HepG2 (cell line): ENCODE data around the gene VARS1. TPM values are rescaled to one million over a fixed set of nuclear protein-coding genes. Genes with fewer than 3 reads are reported as not detected.
"Not testable (repeated sequence)": the region's sequence is repeated elsewhere in the genome, so short reads cannot be mapped to it uniquely, and the experiment has no call there.

Experiments used
- ATAC-seq: fragments of 200-7000 bp; cut with Tn5 transposase; 3 replicates; pipeline ENCODE4 v1.9.1; 2020; ENCODE audit warnings: mild to moderate bottlenecking, moderate library complexity
- BruUV-seq: library from RNA; stranded (reverse); fragments of 400-500 nt; replicated peaks from 2 replicates; lab custom pipeline; 2021; lab: Mats Ljungman, UMichigan
- CTCF ChIA-PET: fragments of 300-600 bp; formaldehyde crosslinking; extraction: SDS; loops from one replicate; lab custom pipeline; 2021; ENCODE audit warnings: low total read pairs, inconsistent platforms, low intra/inter-chr PET ratio; lab: Yijun Ruan, JAX
- POLR2A ChIA-PET: fragments of 350-600 bp; sonication (Branson Sonifier 250); formaldehyde crosslinking; loops from one replicate; lab custom pipeline; 2020; ENCODE audit warnings: antibody characterized with exemption, inconsistent platforms; lab: Yijun Ruan, JAX
- DNase-seq: peaks from one replicate; pipeline ENCODE4 v3.0.0-alpha.2; 2015; ENCODE audit warnings: low spot score
- FAIRE-seq: peaks from 3 replicates; lab custom pipeline; 2011; peaks lifted over from hg19 to GRCh38; lab: Jason Lieb, UNC
- H2AFZ ChIP-seq: one replicate; pipeline ENCODE4 v1.6.1; 2011; ENCODE audit warnings: low read length, inconsistent platforms
- H3K27ac ChIP-seq: fragments of 300-600 bp; 3 replicates; pipeline ENCODE4 v1.8.0; 2011; ENCODE audit warnings: mixed run types, mild to moderate bottlenecking, mixed read lengths, low read length, inconsistent platforms; ENCODE audit not compliant: insufficient read depth; ENCODE audit errors: extremely low read length
- H3K27me3 ChIP-seq, 2 experiments: fragments of 200-600 bp in 1 of 2; 2 replicates in 1 of 2; 3 replicates in 1 of 2; pipeline versions ENCODE4 v1.6.0 to v1.8.0; 2011; ENCODE audit warnings: low read length in 2 of 2, mild to moderate bottlenecking in 2 of 2, moderate library complexity in 2 of 2, inconsistent platforms in 1 of 2; ENCODE audit not compliant: insufficient read depth in 2 of 2, control insufficient read depth in 1 of 2
- H3K36me3 ChIP-seq, 2 experiments: fragments of 200-600 bp in 1 of 2; replicated peaks in 1 of 2; 2 replicates in 1 of 2; 3 replicates in 1 of 2; pipeline versions ENCODE4 v1.5.1 to v1.8.0; 2011; ENCODE audit warnings: low read length in 2 of 2, inconsistent platforms in 1 of 2; ENCODE audit not compliant: insufficient read depth in 2 of 2, control insufficient read depth in 1 of 2
- H3K4me1 ChIP-seq: 2 replicates; pipeline ENCODE4 v1.5.1; 2012; ENCODE audit warnings: low read length, inconsistent platforms; ENCODE audit not compliant: insufficient read depth
- H3K4me2 ChIP-seq: 2 replicates; pipeline ENCODE4 v1.6.0; 2011; ENCODE audit warnings: low read depth, low read length, inconsistent platforms
- H3K4me3 ChIP-seq, 3 experiments: fragments of 200-600 bp in 1 of 3; sonication (generic), shearing (Covaris generic) in 1 of 3; replicated peaks in 1 of 3; 2 replicates each; pipeline ENCODE4 v1.5.1; 2011 to 2016; ENCODE audit warnings: low read length in 3 of 3, inconsistent platforms in 2 of 3, low read depth in 2 of 3, mild to moderate bottlenecking in 2 of 3, control low read depth in 1 of 3, mixed read lengths in 1 of 3; ENCODE audit not compliant: insufficient read depth in 1 of 3
- H3K79me2 ChIP-seq: one replicate; pipeline ENCODE4 v1.6.1; 2011; ENCODE audit warnings: low read length, inconsistent platforms; ENCODE audit not compliant: insufficient read depth
- H3K9ac ChIP-seq: 2 replicates; pipeline ENCODE4 v1.6.0; 2011; ENCODE audit warnings: mild to moderate bottlenecking, low read depth, low read length, inconsistent platforms; ENCODE audit not compliant: insufficient read depth
- H3K9me3 ChIP-seq: 2 replicates; pipeline ENCODE4 v1.5.1; 2012; ENCODE audit warnings: mild to moderate bottlenecking, low read length
- H4K20me1 ChIP-seq: 2 replicates; pipeline ENCODE4 v1.6.0; 2011; ENCODE audit warnings: inconsistent platforms, mild to moderate bottlenecking, low read length, moderate library complexity; ENCODE audit not compliant: insufficient read depth
- BCL3 ChIP-seq: sonication (generic); formaldehyde crosslinking; IDR thresholded peaks from 2 replicates; pipeline ENCODE4 v1.5.1; 2020; ENCODE audit warnings: mild to moderate bottlenecking, missing genetic modification reagents, moderate library complexity
- HOXA3 ChIP-seq: sonication (generic); formaldehyde crosslinking; IDR thresholded peaks from 2 replicates; pipeline ENCODE4 v1.5.0; 2020; ENCODE audit warnings: missing genetic modification reagents
- MED1 ChIP-seq: sonication (generic); formaldehyde crosslinking; IDR thresholded peaks from 2 replicates; pipeline ENCODE4 v1.4.0; 2020; ENCODE audit warnings: missing genetic modification reagents
- MYPOP ChIP-seq: sonication (generic); formaldehyde crosslinking; IDR thresholded peaks from 2 replicates; pipeline ENCODE4 v1.8.1; 2023; ENCODE audit warnings: mild to moderate bottlenecking, moderate library complexity, missing genetic modification reagents
- NR2F6 ChIP-seq, 2 experiments: IDR thresholded peaks; 2 replicates each; pipeline ENCODE4 v1.6.1; 2016; ENCODE audit warnings: antibody characterized with exemption in 1 of 2, mild to moderate bottlenecking in 1 of 2
- PRDM10 ChIP-seq: sonication (generic); formaldehyde crosslinking; IDR thresholded peaks from 2 replicates; pipeline ENCODE4 v1.4.0; 2020; ENCODE audit warnings: low read depth, missing genetic modification reagents
- RFXANK ChIP-seq: IDR thresholded peaks from 2 replicates; pipeline ENCODE4 v1.6.1; 2016
- RXRA ChIP-seq: sonication (generic); formaldehyde crosslinking; IDR thresholded peaks from 2 replicates; pipeline ENCODE4 v1.5.1; 2020; ENCODE audit warnings: missing genetic modification reagents
- SIX1 ChIP-seq: sonication (generic); formaldehyde crosslinking; IDR thresholded peaks from 2 replicates; pipeline ENCODE4 v1.4.0; 2020; ENCODE audit warnings: missing genetic modification reagents, borderline replicate concordance
- TEAD3 ChIP-seq: optimal IDR thresholded peaks from 2 replicates; pipeline ENCODE3; 2016; ENCODE audit warnings: borderline replicate concordance
- UBTF ChIP-seq: sonication (generic); formaldehyde crosslinking; IDR thresholded peaks from 2 replicates; pipeline ENCODE4 v1.4.0; 2020; ENCODE audit warnings: mild to moderate bottlenecking, missing genetic modification reagents
- ZBTB38 ChIP-seq: sonication (generic); formaldehyde crosslinking; IDR thresholded peaks from 2 replicates; pipeline ENCODE4 v1.5.1; 2020; ENCODE audit warnings: mild to moderate bottlenecking, missing genetic modification reagents
- ZMYM3 ChIP-seq: sonication (generic); formaldehyde crosslinking; IDR thresholded peaks from 2 replicates; pipeline ENCODE4 v1.5.1; 2020; ENCODE audit warnings: mild to moderate bottlenecking, missing genetic modification reagents
- ZNF121 ChIP-seq: sonication (generic); formaldehyde crosslinking; IDR thresholded peaks from 2 replicates; pipeline ENCODE4 v1.5.0; 2020; ENCODE audit warnings: mild to moderate bottlenecking, missing genetic modification reagents
- ZNF460 ChIP-seq: sonication (generic); formaldehyde crosslinking; IDR thresholded peaks from 2 replicates; pipeline ENCODE4 v1.5.1; 2020; ENCODE audit warnings: missing genetic modification reagents, mild to moderate bottlenecking, borderline replicate concordance
- WGBS: methylation state at CpG from one replicate; pipeline ENCODE4 v1.1.6; 2017; ENCODE audit warnings: low lambda C conversion rate; 5-methylcytosine and 5-hydroxymethylcytosine counted together
- in situ Hi-C: cut with HindIII; loops from 2 replicates; pipeline ENCODE4 v1.10.0; 2017; ENCODE audit warnings: low pct_unique_long_range_greater_than_20kb; ENCODE audit not compliant: extremely low pct_ligation_motif_present
- intact Hi-C: fragments of 100-400 bp; cut with micrococcal nuclease; formaldehyde crosslinking; loops from one replicate; pipeline ENCODE4 v1.10.0; 2022; ENCODE audit not compliant: unreplicated experiment
- polyA plus RNA-seq, 8 experiments: library from polyadenylated mRNA; depleted of rRNA in 3 of 8; stranded (reverse) in 7 of 8; unstranded in 1 of 8; fragments of >200 nt; fragmentation: Illumina TruSeq in 4 of 8; extraction: Trizol in 4 of 8; gene quantifications; 2 replicates each; pipeline versions ENCODE4 v1.2.1 to v1.2.3, GENCODE V29; 2011 to 2016; ENCODE audit warnings: low read depth in 4 of 8, missing spikeins in 1 of 8, mixed read lengths in 1 of 8; ENCODE audit not compliant: insufficient read depth in 1 of 8
- total RNA-seq, 5 experiments: library from RNA; depleted of rRNA; stranded (reverse); fragments of >200 nt; fragmentation: Illumina TruSeq; extraction: Trizol; gene quantifications; 2 replicates each; pipeline ENCODE4 v1.2.3, GENCODE V29; 2016; ENCODE audit warnings: low read depth in 1 of 5

The VARS1 gene
- total and polyA plus RNA-seq, 2 of the 13 experiments (the other 11 are each of a cell fraction or from before 2014, with no cell fraction given): 14.7 to 56.1 TPM

- Histone ChIP-seq H3K4me1 (peaks cover 54% of the 10 kb centered on the region), H3K4me3 (peak overlapping the region; percentile 59 to 82 (median 62)), H3K4me2 (peak overlapping the region; percentile 76), H3K9ac (peak overlapping the region; percentile 66), H3K79me2 (peaks cover 27% of the 10 kb centered on the region), H3K27ac (peak overlapping the region; percentile 86)
- H2AFZ ChIP-seq; H3K36me3 ChIP-seq; ATAC-seq; in situ Hi-C loops; H3K27me3 ChIP-seq; DNase-seq; BruUV-seq; CTCF ChIA-PET; H4K20me1 ChIP-seq; H3K9me3 ChIP-seq; FAIRE-seq; intact Hi-C loops; TF ChIP-seq NR2F6 (IDR thresholded peaks at IDR 0.05): not testable (repeated sequence)
- WGBS: 42% methylated on average over 8 of the region's 8 CpGs
- POLR2A ChIA-PET: interaction anchor here (0.9 to 6.9 kb wide), 8 partner anchors 8 to 81 kb away, joined by 3 to 66 read pairs (median 7); partner anchors contain the start of genes HSPA1B, LSM2, VARS1 and VWA7
- TF ChIP-seq HOXA3 (CRISPR knock-in tag): peak; percentile 33; the same call in 1 of the 2 replicates
- TF ChIP-seq MYPOP (CRISPR knock-in tag): 0 out of 2 replicates have a peak, but pooled peaks have one; percentile 25
- TF ChIP-seq ZNF460: peak; percentile 58; the same call in 1 of the 2 replicates
- TF ChIP-seq MED1 (CRISPR knock-in tag): peak; percentile 24; the same call in 1 of the 2 replicates
- TF ChIP-seq RFXANK (CRISPR knock-in tag): 0 out of 2 replicates have a peak, but pooled peaks have one; percentile 40
- 0 out of 2 replicates have a peak, but pooled peaks have one; percentile 39 for TF ChIP-seq PRDM10 (CRISPR knock-in tag)
- peak; percentile 25 for TF ChIP-seq TEAD3
- TF ChIP-seq RXRA: 0 out of 2 replicates have a peak, but pooled peaks have one; percentile 13
- 0 out of 2 replicates have a peak, but pooled peaks have one; percentile 44 for TF ChIP-seq SIX1
- 0 out of 2 replicates have a peak, but pooled peaks have one; percentile 59 for TF ChIP-seq ZBTB38 (CRISPR knock-in tag)
- TF ChIP-seq NR2F6 (CRISPR knock-in tag; IDR thresholded peaks at IDR 0.05): 0 out of 2 replicates have a peak, but pooled peaks have one; percentile 16
- peak; percentile 98 for TF ChIP-seq ZNF121 (CRISPR knock-in tag)
- 0 out of 2 replicates have a peak, but pooled peaks have one; percentile 28 for TF ChIP-seq BCL3 (CRISPR knock-in tag)
- TF ChIP-seq ZMYM3 (CRISPR knock-in tag): peak; percentile 60
- TF ChIP-seq UBTF (CRISPR knock-in tag): 0 out of 2 replicates have a peak, but pooled peaks have one; percentile 9
Measured at GRCh38 chr6:31817929-31818511, 22.5 kb upstream of the VARS1 start.
